GM12801 (cell line): ENCODE measurements around the gene DNAH5.

Experiments
- CTCF ChIP-seq: IDR thresholded peaks from one replicate; pipeline ENCODE4 v1.5.1; 2011; ENCODE audit warnings: control low read depth; ENCODE audit not compliant: insufficient read length; ENCODE audit errors: extremely low read depth

The DNAH5 gene

GRCh38 chr5:13956471-13956870 is 12.0 kb upstream of the DNAH5 start:
- no peak for TF ChIP-seq CTCF

DNA sequence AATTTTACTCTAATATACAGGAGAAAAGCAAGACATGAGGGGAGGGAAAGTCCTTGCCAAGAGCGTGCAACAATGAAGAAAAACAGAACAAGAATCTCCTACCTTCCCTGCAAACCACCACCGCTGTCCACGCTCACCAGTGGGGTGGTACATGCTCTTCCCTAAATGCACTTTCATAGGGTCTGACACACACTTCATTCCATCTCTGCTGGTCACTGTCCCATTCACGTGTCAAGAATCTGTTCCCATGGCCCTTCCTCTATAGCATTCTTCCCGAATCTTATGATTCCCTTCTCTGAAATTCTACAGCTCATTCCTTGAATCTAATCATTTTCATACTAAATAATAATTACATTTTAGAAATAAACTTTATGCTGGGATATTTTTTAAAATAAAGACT is 11.4 kb upstream of the DNAH5 start:
- TF ChIP-seq CTCF = no peak

DNA sequence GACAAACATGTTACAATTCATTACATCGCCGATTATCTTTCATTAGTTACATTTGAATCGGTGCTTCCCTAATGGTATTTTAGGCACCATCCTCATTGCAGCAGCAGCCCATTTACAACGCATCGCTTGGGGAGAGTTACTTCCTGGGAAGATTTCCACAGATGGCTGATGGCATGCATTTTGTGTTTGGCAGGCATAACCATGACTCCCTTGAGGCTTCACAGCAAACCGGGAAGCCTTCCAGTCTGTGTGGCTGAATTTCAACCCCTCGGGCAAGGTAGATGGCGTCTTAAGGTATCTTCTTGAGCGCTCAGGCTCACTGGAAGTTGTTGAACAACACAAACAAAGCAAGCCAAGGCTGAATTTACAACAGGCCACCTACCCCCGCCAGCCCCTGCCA is 1.6 kb upstream of the DNAH5 start:
- TF ChIP-seq CTCF = no peak

DNA sequence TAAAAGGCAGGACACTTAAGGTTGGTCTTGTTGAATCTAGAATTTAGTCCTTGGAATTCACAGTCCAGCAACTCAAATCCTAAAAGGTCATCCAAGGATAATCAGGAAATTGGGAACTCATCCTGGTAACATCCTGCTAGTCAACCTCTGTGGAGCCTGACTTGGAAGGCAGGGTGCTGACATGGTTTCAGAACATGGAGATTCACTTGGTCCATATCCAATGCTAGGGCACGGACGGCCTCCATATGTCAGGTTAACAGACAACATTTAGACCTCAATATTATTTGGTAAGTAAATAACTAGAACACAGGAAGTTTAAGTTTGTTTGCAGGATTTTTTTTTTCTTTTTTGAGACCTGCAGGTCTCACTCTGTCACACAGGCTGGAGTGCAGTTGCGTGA is 783 bp upstream of the DNAH5 start:
- no peak for TF ChIP-seq CTCF

- TF ChIP-seq CTCF = no peak
These were observed 812 bp downstream of the DNAH5 start for GRCh38 chr5:13943676-13944075.

GRCh38 chr5:13941468-13941867 is 3.0 kb downstream of the DNAH5 start:
- TF ChIP-seq CTCF = no peak

- TF ChIP-seq CTCF = no peak
These were observed 4.8 kb downstream of the DNAH5 start for GRCh38 chr5:13939638-13940037.

GRCh38 chr5:13934921-13935320 is 9.6 kb downstream of the DNAH5 start:
- TF ChIP-seq CTCF = no peak
